Stimulated activated CD8-positive, alpha-beta memory T cell treated with anti-CD3 and anti-CD28 coated beads, Interleukin-7, amount 100 ng/mL, for 48 hours (primary cell): Measurements from ENCODE around the gene RPS16.

ENCODE experiments used
- DNase-seq, 2 donors: peaks; one replicate each; pipeline ENCODE4 v3.0.0-alpha.2; 2020; ENCODE audit warnings: low read depth in 1 of 2; ENCODE audit errors: extremely low read depth in 1 of 2

Gene RPS16

GRCh38 chr19:39408392-39409207 lies 27.1 kb downstream of the RPS16 start:
- no peak for DNase-seq

GRCh38 chr19:39407660-39408391 lies 27.9 kb downstream of the RPS16 start:
- DNase-seq, result no peak

DNA sequence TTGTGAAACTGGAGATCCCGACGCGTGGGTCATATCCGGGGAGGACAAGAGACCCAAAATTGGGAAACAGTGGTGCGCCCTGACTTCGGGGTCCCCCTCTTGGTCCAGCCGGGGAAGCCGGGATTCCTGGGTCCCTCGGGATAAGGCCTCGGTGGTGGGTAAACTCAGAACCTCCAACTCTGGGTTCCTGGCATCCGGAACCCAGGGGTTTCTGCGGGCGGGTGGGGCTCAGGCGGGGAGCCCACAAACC lies 28.4 kb downstream of the RPS16 start:
- DNase-seq, result no peak

GRCh38 chr19:39406656-39407409 lies 28.9 kb downstream of the RPS16 start, which contains the start of gene ZFP36:
Gene ZFP36 (plus strand): TSS chr19:39406847. CDS start chr19:39406905, 58 bp downstream.
- DNase-seq, result peak; percentile 70 to 79

- peak; percentile 68 to 89 for DNase-seq
These were observed 29.6 kb downstream of the RPS16 start for GRCh38 chr19:39405958-39406655.

DNA sequence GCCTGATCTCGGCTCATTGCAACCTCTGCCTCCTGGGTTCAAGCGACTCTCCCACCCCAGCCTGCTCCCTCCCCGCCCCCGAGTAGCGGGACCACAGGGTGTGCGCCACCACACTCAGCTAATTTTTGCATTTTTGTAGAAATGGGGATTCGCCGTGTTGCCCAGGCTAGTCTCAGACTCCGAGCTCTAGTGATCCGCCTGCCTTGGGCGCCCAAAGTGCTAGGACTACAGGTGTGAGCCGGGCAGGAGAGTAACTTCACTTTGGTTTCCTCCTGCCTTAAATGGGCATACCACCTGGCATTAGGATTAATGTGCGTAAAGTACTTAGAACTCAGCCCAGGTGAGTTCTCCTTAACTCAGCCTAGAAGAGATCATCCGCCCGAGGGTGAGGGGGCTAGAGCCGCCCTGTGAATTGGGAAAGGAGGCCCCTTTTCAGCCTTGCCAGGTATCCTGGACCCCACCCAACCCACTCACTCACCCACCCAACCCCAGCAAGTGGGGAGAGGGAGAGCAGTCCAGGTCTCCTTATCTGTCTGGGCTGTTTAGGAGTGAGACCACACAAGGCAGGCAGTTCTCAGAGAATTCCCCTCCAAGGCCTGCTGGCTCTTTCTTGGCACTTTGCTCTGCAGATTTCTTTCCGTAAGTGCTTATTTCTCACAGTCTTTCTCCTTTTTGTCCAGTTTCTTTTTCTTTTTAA lies 30.3 kb downstream of the RPS16 start:
- no peak for DNase-seq

DNA sequence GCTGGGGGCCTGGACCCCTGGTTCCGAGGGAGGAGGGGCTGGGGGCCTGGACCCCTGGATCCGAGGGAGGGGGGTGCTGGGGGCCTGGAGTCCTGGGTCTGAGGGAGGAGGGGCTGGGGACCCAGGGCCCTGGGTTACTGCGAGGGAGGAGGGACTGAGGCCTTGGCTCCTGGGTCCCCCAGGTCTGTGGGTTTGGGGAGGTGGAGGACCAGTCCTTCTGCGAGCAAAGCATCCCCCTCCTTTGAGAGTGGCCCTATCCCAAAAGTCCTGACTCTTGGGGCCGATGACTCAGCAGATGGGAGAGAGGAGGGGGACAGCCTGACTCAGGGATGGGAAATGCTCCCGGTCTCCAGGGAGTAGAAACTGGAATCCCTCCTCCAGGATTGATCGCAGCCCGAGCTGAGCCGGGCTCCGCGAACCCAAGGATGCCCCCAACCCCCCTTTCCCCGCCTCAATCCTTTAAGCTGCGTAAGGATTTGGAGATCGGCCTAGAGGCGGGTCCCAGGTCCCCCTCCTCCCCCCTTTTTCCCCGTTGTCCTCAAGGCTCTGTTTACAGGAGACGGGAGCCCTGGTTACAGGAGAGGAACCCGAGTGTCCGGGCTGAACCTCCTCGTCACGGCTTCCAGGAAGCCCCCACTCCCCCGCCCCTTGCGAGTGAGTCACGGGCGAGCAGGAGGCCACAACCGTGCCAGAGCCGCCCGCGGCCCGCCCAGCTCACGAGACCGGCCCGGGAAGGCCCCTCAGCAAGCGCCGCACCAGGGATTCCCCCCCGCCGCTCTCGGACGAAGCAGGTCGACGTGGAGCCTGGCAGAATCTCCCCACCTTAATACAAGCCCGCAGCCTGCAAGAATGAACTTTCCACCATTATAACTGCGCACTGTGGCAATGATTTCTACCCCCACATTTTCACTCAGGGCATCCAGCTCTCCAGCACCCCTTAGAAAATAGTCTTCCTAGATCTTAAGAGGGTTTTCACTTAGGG lies 32.1 kb downstream of the RPS16 start:
- peak; percentile 95 to 96 for DNase-seq

- peak; percentile 66 to 84 for DNase-seq
These were observed 33.1 kb downstream of the RPS16 start for GRCh38 chr19:39402346-39403300.

- DNase-seq, result peak; percentile 69 to 87
These were observed 34.0 kb downstream of the RPS16 start for GRCh38 chr19:39401549-39402345.

- DNase-seq, result no peak
These were observed 34.6 kb downstream of the RPS16 start for GRCh38 chr19:39401070-39401548.

DNA sequence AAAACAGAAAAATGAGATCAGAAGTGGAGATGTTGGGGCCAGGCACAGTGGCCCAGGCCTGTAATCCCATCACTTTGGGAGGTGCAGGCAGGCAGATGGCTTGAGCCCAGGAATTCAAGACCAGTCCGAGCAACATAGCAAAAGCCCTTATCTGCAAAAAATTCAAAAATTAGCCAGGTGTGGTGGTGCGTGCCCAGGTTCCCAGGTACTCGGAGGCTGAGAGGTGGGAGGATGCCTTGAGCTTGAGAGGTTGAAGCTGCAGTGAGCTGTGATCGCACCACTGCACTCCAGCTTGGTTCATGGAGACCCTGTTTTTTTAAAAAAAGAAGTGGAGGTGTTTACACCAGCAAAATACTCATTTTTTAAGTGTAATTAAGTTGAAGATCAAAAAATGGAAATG lies 35.7 kb downstream of the RPS16 start:
- DNase-seq, result no peak

DNA sequence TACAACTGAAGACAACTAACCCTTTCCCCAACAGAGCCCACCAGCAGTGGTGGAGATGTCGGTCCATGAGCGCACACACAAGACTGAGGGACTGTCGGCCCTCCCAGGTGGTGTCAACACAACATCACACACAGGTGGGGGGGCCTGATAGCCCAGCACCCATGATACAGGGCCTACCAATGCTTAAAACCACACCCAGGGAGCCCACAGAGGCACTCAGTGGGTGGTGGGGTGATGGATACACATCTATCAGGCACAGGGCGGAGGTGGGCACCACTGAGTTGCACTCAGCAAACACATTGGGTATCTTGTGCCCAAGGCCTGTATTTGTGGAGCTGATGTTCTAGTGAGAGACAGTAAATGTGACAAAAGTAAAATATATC lies 36.1 kb downstream of the RPS16 start:
- DNase-seq, result no peak

DNA sequence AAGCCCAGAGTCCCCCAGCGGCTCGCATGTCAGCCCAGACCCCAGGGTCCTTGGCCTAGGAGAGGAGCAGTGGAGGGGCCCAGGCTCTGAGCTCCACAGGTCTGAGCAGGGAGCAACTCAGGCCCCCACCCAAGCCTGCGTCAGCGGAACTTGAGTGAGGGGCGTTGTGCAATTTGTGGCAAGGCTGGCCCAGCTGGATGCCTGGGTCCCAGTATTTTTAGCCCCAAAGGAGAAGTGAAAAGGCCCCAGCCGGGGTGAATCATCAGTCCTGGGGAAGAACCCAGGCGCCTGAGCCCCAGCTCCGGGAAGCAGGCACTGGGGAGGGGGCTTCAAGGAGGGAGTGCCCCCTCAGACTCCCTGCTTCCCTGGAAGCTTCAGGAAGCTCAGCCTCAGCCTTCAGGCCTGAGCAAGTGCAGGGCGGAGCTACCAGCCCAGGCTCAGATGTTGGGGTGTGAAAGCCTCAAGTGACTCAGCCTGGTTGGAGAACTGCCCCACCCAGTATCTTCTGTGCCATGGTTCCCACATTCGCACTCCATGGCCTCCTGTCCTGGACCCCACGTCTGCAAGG lies 37.4 kb downstream of the RPS16 start:
- peak in 1 of 2 donors; percentile 65 for DNase-seq

- peak; percentile 84 to 89 for DNase-seq
These were observed 38.1 kb downstream of the RPS16 start for GRCh38 chr19:39397360-39398296.

DNA sequence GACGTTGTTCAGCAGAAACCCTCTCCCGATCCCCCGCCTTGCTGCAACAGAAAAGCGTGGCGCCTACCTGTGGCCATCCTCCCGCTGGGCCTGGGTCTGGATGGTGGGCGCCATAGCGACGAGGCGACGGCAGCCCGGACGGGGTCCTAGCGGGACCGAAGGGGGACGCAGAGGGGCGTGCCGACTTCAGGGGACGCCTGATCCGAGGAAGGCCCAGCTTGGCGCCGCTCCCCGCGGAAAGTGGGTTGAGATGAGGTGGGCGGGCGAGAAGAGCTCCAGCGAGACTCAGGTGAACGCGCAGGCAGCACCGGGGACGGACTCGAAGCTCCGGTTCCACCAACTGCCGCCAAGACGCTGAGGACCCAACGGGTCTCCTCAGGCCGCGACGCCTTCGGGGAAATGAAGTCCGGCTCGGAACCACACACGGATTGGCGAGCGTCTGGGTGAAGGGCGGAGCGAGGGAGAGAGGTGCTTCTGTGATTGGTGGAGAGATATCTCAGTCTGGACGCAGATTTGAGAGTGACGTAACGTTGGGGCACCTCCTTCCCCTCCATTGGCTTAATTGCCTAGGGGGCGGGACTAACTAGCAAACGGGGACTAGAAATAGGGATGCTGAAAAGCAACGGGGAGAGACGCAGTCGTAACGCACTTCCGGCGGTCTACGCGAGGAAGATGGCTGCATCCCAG lies 44.9 kb downstream of the RPS16 start, which contains the start of the genes MED29 and PAF1:
Gene MED29, plus strand, starts transcription at position 628 of the 687 bp plus-strand sequence. Its CDS starts 45 bp downstream, at position 673.
Gene PAF1, minus strand, starts transcription at position 356 of the 687 bp plus-strand sequence. Its CDS starts 242 bp downstream, at position 114.
- peak; percentile 89 to 96 for DNase-seq
